Nephron progenitor cell (in vitro differentiated cells): ENCODE results near the gene NIN.

Experiments used
- DNase-seq: peaks from one replicate; pipeline ENCODE4 v3.0.0; 2021
- H3K27ac Mint-ChIP-seq: 2 replicates; pipeline ENCODE4 v1.8.0; 2021; ENCODE audit warnings: mild to moderate bottlenecking, moderate library complexity, mixed read lengths
- H3K27me3 Mint-ChIP-seq: 2 replicates; pipeline ENCODE4 v1.8.0; 2021; ENCODE audit warnings: mild to moderate bottlenecking, low read depth, mixed read lengths; ENCODE audit not compliant: poor library complexity
- H3K36me3 Mint-ChIP-seq: 2 replicates; pipeline ENCODE4 v1.8.0; 2021; ENCODE audit warnings: low read depth, mixed read lengths
- H3K4me1 Mint-ChIP-seq: 2 replicates; pipeline ENCODE4 v1.8.0; 2021; ENCODE audit warnings: mixed read lengths
- H3K4me3 Mint-ChIP-seq: 2 replicates; pipeline ENCODE4 v1.8.0; 2021; ENCODE audit warnings: mild to moderate bottlenecking, moderate library complexity, mixed read lengths
- H3K9me3 Mint-ChIP-seq: 2 replicates; pipeline ENCODE4 v1.8.0; 2021; ENCODE audit warnings: mild to moderate bottlenecking, moderate library complexity, mixed read lengths
- CTCF ChIP-seq: fragments of 200-600 bp; sonication (generic); IDR thresholded peaks from 2 replicates; pipeline ENCODE4 v1.5.0; 2021; ENCODE audit warnings: antibody characterized with exemption

NIN gene

DNA sequence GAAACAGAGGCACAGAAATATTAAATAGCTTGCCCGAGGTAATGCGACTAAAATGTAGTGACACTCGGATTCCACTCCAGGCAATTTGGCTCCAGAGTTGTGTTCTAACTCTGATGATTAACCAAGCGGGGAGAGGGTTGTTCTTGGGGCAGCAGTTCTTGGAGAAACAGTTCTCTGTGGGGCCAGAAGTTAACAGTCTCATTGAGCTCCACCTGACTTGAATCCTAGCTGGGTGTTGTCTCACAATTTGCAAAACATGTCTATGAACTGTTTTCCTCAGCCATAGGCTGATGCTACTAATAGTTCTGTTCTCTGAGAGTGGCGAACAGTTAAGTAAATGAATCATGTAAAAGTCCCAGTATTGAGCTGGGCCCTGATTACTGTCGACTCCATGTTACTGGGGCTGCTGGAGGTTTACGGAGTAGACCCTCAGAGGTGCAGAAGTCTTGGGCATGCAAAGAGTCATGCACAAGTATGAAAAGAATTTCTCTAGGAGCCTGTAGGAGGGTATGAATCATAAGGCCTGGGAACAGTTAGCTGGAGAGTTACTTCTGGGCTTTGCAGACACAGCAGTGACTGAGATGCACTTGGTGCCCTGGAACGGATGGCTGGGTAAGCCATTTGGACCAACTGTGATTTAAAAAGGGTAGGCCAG is 15.4 kb upstream of the NIN start:
- DNase-seq: no peak
- no peak overlapping the region for H3K4me3 Mint-ChIP-seq
- H3K27ac Mint-ChIP-seq: no peak overlapping the region
- H3K36me3 Mint-ChIP-seq: no peaks in the 10 kb centered on the region
- H3K9me3 Mint-ChIP-seq: no peaks in the 10 kb centered on the region
- no peaks in the 10 kb centered on the region for H3K4me1 Mint-ChIP-seq
- no peaks in the 10 kb centered on the region for H3K27me3 Mint-ChIP-seq
- TF ChIP-seq CTCF: no peak

DNA sequence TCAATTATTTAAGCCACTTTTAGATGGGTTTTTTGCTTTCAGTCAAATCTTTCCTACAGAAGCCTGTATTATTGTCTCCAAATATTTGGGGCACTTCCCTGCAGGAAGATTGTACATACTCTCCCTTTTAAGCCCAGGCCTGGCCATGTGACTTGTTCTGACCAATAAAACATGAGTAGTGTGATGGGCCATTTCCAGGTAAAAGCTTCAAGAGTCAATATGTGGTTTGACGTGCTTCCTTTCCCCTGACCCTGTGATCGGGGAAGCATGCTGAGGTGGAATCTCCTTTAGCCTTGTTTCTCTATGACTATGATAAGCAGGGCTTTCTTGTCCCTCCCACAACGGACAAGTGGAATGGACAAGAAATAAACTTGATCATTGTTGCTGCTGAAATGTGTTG is 14.2 kb upstream of the NIN start:
- Mint-ChIP-seq H3K9me3 (no peaks in the 10 kb centered on the region), H3K36me3 (no peaks in the 10 kb centered on the region), H3K4me1 (no peaks in the 10 kb centered on the region), H3K27me3 (no peaks in the 10 kb centered on the region), H3K4me3 (no peak overlapping the region), H3K27ac (no peak overlapping the region)
- DNase-seq: no peak
- no peak for TF ChIP-seq CTCF

DNA sequence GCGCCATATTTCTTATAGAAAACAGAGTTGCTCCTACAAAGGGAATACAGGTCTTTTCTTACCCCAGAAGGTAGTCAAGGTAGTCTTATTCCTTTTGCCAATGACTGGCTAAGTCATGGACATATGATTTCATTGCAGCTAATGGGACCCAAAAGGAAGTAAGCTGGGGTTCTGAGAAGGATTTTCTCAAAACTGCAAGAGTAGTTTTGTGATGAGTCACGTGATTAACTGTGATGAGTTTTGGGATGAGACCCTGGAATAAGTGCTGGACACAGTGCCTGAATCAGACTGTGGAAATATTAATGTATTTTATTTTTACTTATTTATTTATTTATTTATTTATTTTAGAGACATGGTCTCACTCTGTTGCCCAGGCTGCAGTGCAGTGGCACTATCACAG is 13.4 kb upstream of the NIN start:
- Mint-ChIP-seq H3K27ac (no peak overlapping the region), H3K36me3 (no peaks in the 10 kb centered on the region), H3K4me1 (no peaks in the 10 kb centered on the region), H3K4me3 (no peak overlapping the region), H3K9me3 (no peaks in the 10 kb centered on the region), H3K27me3 (no peaks in the 10 kb centered on the region)
- TF ChIP-seq CTCF: no peak
- DNase-seq: no peak

DNA sequence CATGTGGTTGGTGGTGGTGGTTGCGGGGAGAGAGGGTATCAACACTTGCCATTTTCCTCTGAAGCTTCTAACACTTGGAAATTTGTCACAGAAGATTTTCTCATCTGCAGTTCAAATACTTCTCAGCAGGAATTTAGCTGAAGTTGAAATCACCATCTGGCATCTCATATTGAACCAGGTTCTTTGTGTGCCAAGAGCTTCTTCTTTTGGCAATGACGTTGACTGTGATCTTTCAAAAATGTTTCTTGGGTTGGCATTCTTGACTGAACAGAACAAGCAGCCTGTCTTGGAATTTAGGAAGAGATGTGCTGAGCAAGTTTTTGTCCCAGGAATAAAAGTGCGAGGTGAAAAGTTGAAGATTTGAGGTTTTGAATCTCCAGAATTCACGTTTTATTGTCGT is 8.7 kb upstream of the NIN start:
- no peak for TF ChIP-seq CTCF
- no peaks in the 10 kb centered on the region for H3K4me1 Mint-ChIP-seq
- H3K27me3 Mint-ChIP-seq: peaks cover 18% of the 10 kb centered on the region
- no peaks in the 10 kb centered on the region for H3K36me3 Mint-ChIP-seq
- H3K9me3 Mint-ChIP-seq: no peaks in the 10 kb centered on the region
- H3K4me3 Mint-ChIP-seq: no peak overlapping the region
- no peak for DNase-seq
- H3K27ac Mint-ChIP-seq: no peak overlapping the region

GRCh38 chr14:50839048-50839447 is 8.1 kb upstream of the NIN start:
- Mint-ChIP-seq H3K27me3 (peaks cover 22% of the 10 kb centered on the region), H3K27ac (no peak overlapping the region), H3K4me3 (no peak overlapping the region), H3K36me3 (no peaks in the 10 kb centered on the region), H3K9me3 (no peaks in the 10 kb centered on the region), H3K4me1 (no peaks in the 10 kb centered on the region)
- no peak for TF ChIP-seq CTCF
- no peak for DNase-seq

DNA sequence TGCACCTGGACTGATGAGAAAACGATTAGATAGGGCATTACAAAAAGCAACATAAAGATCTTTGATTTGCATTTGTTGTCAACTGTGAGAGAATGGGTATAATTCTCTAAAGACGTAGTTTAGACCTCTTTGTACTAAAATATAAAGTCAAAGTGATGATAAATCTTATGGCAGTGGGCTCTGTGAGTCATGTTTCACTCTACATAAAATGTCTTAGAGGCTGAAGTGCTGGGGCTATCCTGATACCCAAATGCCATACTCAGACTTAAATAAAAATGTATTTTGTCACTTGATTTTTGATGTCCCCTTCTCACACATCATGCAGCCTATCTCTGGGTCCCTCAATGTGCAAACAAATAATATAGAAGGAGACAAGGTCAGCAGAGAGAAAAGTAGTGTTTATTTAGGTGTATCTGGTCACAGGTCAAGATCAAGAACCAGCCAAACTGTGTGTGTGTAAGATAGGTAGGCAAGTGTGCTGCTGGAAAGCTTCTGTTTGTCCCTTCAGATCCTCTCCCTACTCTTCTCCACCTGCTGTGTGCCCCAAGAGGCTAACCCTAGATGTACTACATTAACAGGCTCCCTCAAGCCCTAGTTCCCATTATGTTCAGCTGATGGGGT is 7.0 kb upstream of the NIN start:
- Mint-ChIP-seq H3K27ac (no peak overlapping the region), H3K36me3 (no peaks in the 10 kb centered on the region), H3K4me1 (peaks cover under 1% of the 10 kb centered on the region), H3K4me3 (no peak overlapping the region), H3K9me3 (no peaks in the 10 kb centered on the region), H3K27me3 (peaks cover 32% of the 10 kb centered on the region)
- no peak for TF ChIP-seq CTCF
- no peak for DNase-seq
